K562 (cell line): ENCODE data around the gene UBXN10. TPM values are rescaled to one million over a fixed set of nuclear protein-coding genes. Genes with fewer than 3 reads are reported as not detected.

Experiments used
- DMBX1 ChIP-seq: fragments of 250-450 bp; sonication (Bioruptor Pico); IDR thresholded peaks from 2 replicates; pipeline ENCODE4 v1.8.0; 2022; ENCODE audit warnings: inconsistent platforms, mild to moderate bottlenecking, moderate library complexity, borderline replicate concordance
- ERF ChIP-seq: fragments of 450-650 bp; formaldehyde crosslinking; IDR thresholded peaks from 2 replicates; pipeline ENCODE4 v1.4.0; 2020; ENCODE audit warnings: mild to moderate bottlenecking, mixed read lengths
- FUS ChIP-seq: fragments of 200-400 bp; formaldehyde crosslinking; optimal IDR thresholded peaks from 2 replicates; pipeline ENCODE3; 2017; ENCODE audit warnings: low read depth, low read length
- HLTF ChIP-seq: fragments of 450-650 bp; IDR thresholded peaks from 2 replicates; pipeline ENCODE4 v1.6.1; 2016
- IRF2 ChIP-seq: sonication (generic); formaldehyde crosslinking; IDR thresholded peaks from 2 replicates; pipeline ENCODE4 v1.8.1; 2022; ENCODE audit warnings: mild to moderate bottlenecking, missing genetic modification reagents
- KLF13 ChIP-seq: fragments of 450-650 bp; IDR thresholded peaks from 2 replicates; pipeline ENCODE4 v1.6.1; 2016; ENCODE audit warnings: missing genetic modification characterization, low read depth, mild to moderate bottlenecking, missing compliant biosample characterization, moderate library complexity, borderline replicate concordance
- MBD2 ChIP-seq: sonication (generic); IDR thresholded peaks from 2 replicates; pipeline ENCODE4 v1.6.1; 2016; ENCODE audit warnings: low read depth, borderline replicate concordance
- PRPF4 ChIP-seq: fragments of 200-400 bp; formaldehyde crosslinking; IDR thresholded peaks from one replicate; pipeline ENCODE4 v1.6.1; 2017; ENCODE audit warnings: low read length, low read depth, mild to moderate bottlenecking; ENCODE audit not compliant: insufficient read depth, poor library complexity, severe bottlenecking
- RUNX1 ChIP-seq: sonication (generic); IDR thresholded peaks from 2 replicates; pipeline ENCODE4 v1.6.1; 2016; ENCODE audit warnings: antibody characterized with exemption, low read depth
- SUPT5H ChIP-seq: fragments of 450-650 bp; IDR thresholded peaks from 2 replicates; pipeline ENCODE4 v1.6.1; 2016
- TAF15 ChIP-seq: fragments of 200-400 bp; formaldehyde crosslinking; IDR thresholded peaks from 2 replicates; pipeline ENCODE4 v1.6.1; 2017; ENCODE audit warnings: mild to moderate bottlenecking, low read depth, low read length, moderate library complexity
- ZNF124 ChIP-seq: sonication (generic); formaldehyde crosslinking; IDR thresholded peaks from 2 replicates; pipeline ENCODE4 v1.8.1; 2022; ENCODE audit warnings: missing genetic modification reagents
- ZNF431 ChIP-seq: sonication (generic); formaldehyde crosslinking; IDR thresholded peaks from 2 replicates; pipeline ENCODE4 v1.8.0; 2022; ENCODE audit warnings: mild to moderate bottlenecking, missing genetic modification reagents
- polyA plus RNA-seq, 8 experiments: library from polyadenylated mRNA; depleted of rRNA in 4 of 8; stranded (reverse) in 5 of 8; unstranded in 3 of 8; fragments of >200 nt; fragmentation: Nextera tagmentation in 2 of 8; fragmentation: Illumina TruSeq in 1 of 8; extraction: Ambion mirVana in 2 of 8; extraction: Trizol in 1 of 8; gene quantifications; 2 replicates each; pipeline versions ENCODE4 v1.2.1 to v1.2.3, GENCODE V29; 2011 to 2014; ENCODE audit warnings: inconsistent platforms in 1 of 8, missing spikeins in 1 of 8
- total RNA-seq, 7 experiments: library from RNA; depleted of rRNA in 6 of 7; stranded (reverse); fragments of >200 nt in 6 of 7; fragmentation: Illumina TruSeq in 2 of 7; extraction: Trizol in 2 of 7; gene quantifications; 2 replicates each; pipeline versions ENCODE4 v1.2.1 to v1.2.3, GENCODE V29; 2011 to 2021; ENCODE audit warnings: low replicate concordance in 1 of 7
- TF ChIP-seq, protein P1 (sequence below): fragments of 150-350 bp; IDR thresholded peaks from 2 replicates; pipeline ENCODE4 v1.6.1; 2014; ENCODE audit warnings: low read depth, mild to moderate bottlenecking, low read length, borderline replicate concordance
- TF ChIP-seq, protein P2 (sequence below), 2 experiments: fragments of 450-650 bp; formaldehyde crosslinking in 1 of 2; IDR thresholded peaks; 2 replicates each; pipeline versions ENCODE4 v1.4.0 to v1.6.1; 2014 to 2020; ENCODE audit warnings: mild to moderate bottlenecking in 2 of 2, borderline replicate concordance in 1 of 2, low read depth in 1 of 2

Gene UBXN10
- total and polyA plus RNA-seq, 9 of the 15 experiments (the other 6 are each of a cell fraction or from before 2014, with no cell fraction given): 10.7 to 17.7 (median 13.6) TPM

- TF ChIP-seq TAF15 (no peak), HLTF (no peak), ERF (CRISPR knock-in tag) (0 out of 2 replicates have a peak, but pooled peaks have one; percentile 24), RUNX1 (0 out of 2 replicates have a peak, but pooled peaks have one; percentile 47), ZNF124 (CRISPR knock-in tag) (no peak), KLF13 (tag) (peak; percentile 42; the same call in 1 of the 2 replicates), DMBX1 (CRISPR knock-in tag) (no peak; the same call in 1 of the 2 replicates), ZNF431 (CRISPR knock-in tag) (no peak), SUPT5H (peak; percentile 66; the same call in 1 of the 2 replicates), IRF2 (CRISPR knock-in tag) (no peak), PRPF4 (no peak), FUS (no peak), MBD2 (0 out of 2 replicates have a peak, but pooled peaks have one; percentile 55)
- TF ChIP-seq, protein P1, sequence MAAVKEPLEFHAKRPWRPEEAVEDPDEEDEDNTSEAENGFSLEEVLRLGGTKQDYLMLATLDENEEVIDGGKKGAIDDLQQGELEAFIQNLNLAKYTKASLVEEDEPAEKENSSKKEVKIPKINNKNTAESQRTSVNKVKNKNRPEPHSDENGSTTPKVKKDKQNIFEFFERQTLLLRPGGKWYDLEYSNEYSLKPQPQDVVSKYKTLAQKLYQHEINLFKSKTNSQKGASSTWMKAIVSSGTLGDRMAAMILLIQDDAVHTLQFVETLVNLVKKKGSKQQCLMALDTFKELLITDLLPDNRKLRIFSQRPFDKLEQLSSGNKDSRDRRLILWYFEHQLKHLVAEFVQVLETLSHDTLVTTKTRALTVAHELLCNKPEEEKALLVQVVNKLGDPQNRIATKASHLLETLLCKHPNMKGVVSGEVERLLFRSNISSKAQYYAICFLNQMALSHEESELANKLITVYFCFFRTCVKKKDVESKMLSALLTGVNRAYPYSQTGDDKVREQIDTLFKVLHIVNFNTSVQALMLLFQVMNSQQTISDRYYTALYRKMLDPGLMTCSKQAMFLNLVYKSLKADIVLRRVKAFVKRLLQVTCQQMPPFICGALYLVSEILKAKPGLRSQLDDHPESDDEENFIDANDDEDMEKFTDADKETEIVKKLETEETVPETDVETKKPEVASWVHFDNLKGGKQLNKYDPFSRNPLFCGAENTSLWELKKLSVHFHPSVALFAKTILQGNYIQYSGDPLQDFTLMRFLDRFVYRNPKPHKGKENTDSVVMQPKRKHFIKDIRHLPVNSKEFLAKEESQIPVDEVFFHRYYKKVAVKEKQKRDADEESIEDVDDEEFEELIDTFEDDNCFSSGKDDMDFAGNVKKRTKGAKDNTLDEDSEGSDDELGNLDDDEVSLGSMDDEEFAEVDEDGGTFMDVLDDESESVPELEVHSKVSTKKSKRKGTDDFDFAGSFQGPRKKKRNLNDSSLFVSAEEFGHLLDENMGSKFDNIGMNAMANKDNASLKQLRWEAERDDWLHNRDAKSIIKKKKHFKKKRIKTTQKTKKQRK: no peak
- TF ChIP-seq, protein P2, sequence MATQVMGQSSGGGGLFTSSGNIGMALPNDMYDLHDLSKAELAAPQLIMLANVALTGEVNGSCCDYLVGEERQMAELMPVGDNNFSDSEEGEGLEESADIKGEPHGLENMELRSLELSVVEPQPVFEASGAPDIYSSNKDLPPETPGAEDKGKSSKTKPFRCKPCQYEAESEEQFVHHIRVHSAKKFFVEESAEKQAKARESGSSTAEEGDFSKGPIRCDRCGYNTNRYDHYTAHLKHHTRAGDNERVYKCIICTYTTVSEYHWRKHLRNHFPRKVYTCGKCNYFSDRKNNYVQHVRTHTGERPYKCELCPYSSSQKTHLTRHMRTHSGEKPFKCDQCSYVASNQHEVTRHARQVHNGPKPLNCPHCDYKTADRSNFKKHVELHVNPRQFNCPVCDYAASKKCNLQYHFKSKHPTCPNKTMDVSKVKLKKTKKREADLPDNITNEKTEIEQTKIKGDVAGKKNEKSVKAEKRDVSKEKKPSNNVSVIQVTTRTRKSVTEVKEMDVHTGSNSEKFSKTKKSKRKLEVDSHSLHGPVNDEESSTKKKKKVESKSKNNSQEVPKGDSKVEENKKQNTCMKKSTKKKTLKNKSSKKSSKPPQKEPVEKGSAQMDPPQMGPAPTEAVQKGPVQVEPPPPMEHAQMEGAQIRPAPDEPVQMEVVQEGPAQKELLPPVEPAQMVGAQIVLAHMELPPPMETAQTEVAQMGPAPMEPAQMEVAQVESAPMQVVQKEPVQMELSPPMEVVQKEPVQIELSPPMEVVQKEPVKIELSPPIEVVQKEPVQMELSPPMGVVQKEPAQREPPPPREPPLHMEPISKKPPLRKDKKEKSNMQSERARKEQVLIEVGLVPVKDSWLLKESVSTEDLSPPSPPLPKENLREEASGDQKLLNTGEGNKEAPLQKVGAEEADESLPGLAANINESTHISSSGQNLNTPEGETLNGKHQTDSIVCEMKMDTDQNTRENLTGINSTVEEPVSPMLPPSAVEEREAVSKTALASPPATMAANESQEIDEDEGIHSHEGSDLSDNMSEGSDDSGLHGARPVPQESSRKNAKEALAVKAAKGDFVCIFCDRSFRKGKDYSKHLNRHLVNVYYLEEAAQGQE (IDR thresholded peaks at IDR 0.05; ENCODE audit: borderline replicate concordance): no peak
- TF ChIP-seq, protein P2 (CRISPR knock-in tag; IDR thresholded peaks at IDR 0.05; ENCODE audit: low read depth): peak; percentile 55; the same call in 1 of the 2 replicates
Measured at GRCh38 chr1:20184997-20185833, 681 bp upstream of the UBXN10 start (continued).
